HCT116 (cell line): ENCODE data around the gene FANCD2OS. TPM values are rescaled to one million over a fixed set of nuclear protein-coding genes. Genes with fewer than 3 reads are reported as not detected.

Experiments used
- ATAC-seq: fragments of 200-7000 bp; cut with Tn5 transposase; 2 replicates; pipeline ENCODE4 v1.9.1; 2020; ENCODE audit warnings: mild to moderate bottlenecking, moderate library complexity
- BruUV-seq: library from RNA; stranded (reverse); fragments of 400-500 nt; replicated peaks from 2 replicates; lab custom pipeline; 2021; lab: Mats Ljungman, UMichigan
- CTCF ChIA-PET: fragments of 300-600 bp; sonication (Branson Sonifier 250); formaldehyde crosslinking; loops from one replicate; lab custom pipeline; 2021; ENCODE audit warnings: antibody characterized with exemption; lab: Charles Lee
- POLR2A ChIA-PET: fragments of 300-600, 350-600 bp; sonication (Branson Sonifier 250); formaldehyde crosslinking; loops from one replicate; lab custom pipeline; 2021; ENCODE audit warnings: antibody characterized with exemption; lab: Charles Lee
- RAD21 ChIA-PET, 2 experiments: fragments of 300-600 bp; sonication (Branson Sonifier 250); formaldehyde crosslinking; loops; one replicate each; lab custom pipeline; 2023; ENCODE audit warnings: low total read pairs in 2 of 2; ENCODE audit not compliant: uncharacterized antibody in 2 of 2, unreplicated experiment in 2 of 2, low non-redundant PET in 1 of 2; lab: Charles Lee
- DNase-seq: peaks from one replicate; pipeline ENCODE4 v3.0.0-alpha.2; 2010; ENCODE audit warnings: low read depth, low spot score
- H2AFZ ChIP-seq: fragments of 200-600 bp; shearing (Covaris generic), sonication (generic); 2 replicates; pipeline ENCODE4 v1.6.1; 2017; ENCODE audit warnings: low read depth, mixed run types, mixed read lengths, antibody characterized with exemption, low read length; ENCODE audit not compliant: poor library complexity, severe bottlenecking
- H3K27ac ChIP-seq: 2 replicates; pipeline ENCODE4 v1.5.1; 2012; ENCODE audit warnings: low read depth, low read length
- H3K27me3 ChIP-seq: fragments of 200-600 bp; sonication (generic); 2 replicates; pipeline ENCODE4 v1.6.1; 2016; ENCODE audit warnings: mixed run types, low read length, mixed read lengths; ENCODE audit not compliant: insufficient read depth
- H3K36me3 ChIP-seq, 2 experiments: fragments of 200-500 bp in 1 of 2; fragments of 200-600 bp in 1 of 2; sonication (Bioruptor generic) in 1 of 2; sonication (generic) in 1 of 2; 2 replicates each; pipeline versions ENCODE4 v1.5.1 to v1.6.1; 2014 to 2016; ENCODE audit warnings: low read length in 2 of 2, inconsistent platforms in 1 of 2, mixed read lengths in 1 of 2, mixed run types in 1 of 2; ENCODE audit not compliant: insufficient read depth in 2 of 2, control insufficient read depth in 1 of 2
- H3K4me1 ChIP-seq, 2 experiments: fragments of 200-600 bp in 1 of 2; sonication (generic) in 1 of 2; 2 replicates each; pipeline versions ENCODE4 v1.5.1 to v1.6.1; 2012 to 2017; ENCODE audit warnings: low read length in 2 of 2, inconsistent platforms in 1 of 2, mild to moderate bottlenecking in 1 of 2, mixed read lengths in 1 of 2, mixed run types in 1 of 2, moderate library complexity in 1 of 2; ENCODE audit not compliant: insufficient read depth in 2 of 2, control insufficient read depth in 1 of 2
- H3K4me2 ChIP-seq: fragments of 200-600 bp; sonication (generic); 2 replicates; pipeline ENCODE4 v1.6.1; 2017; ENCODE audit warnings: mixed run types, low read length, mixed read lengths
- H3K4me3 ChIP-seq, 2 experiments: fragments of 200-600 bp in 1 of 2; sonication (generic) in 1 of 2; replicated peaks in 1 of 2; 2 replicates each; pipeline ENCODE4 v1.5.1; 2011 to 2016; ENCODE audit warnings: low read length in 2 of 2, control low read depth in 1 of 2, low read depth in 1 of 2, mild to moderate bottlenecking in 1 of 2, mixed read lengths in 1 of 2, mixed run types in 1 of 2
- H3K79me2 ChIP-seq: fragments of 200-600 bp; sonication (generic); 2 replicates; pipeline ENCODE4 v1.6.1; 2017; ENCODE audit warnings: mild to moderate bottlenecking, mixed run types, low read length, moderate library complexity, mixed read lengths; ENCODE audit not compliant: insufficient read depth
- H3K9ac ChIP-seq: fragments of 200-600 bp; sonication (generic); 2 replicates; pipeline ENCODE4 v1.6.1; 2016; ENCODE audit warnings: low read length, mixed read lengths
- H3K9me2 ChIP-seq: fragments of 200-600 bp; sonication (generic), shearing (Covaris generic); 2 replicates; pipeline ENCODE4 v1.6.1; 2017; ENCODE audit warnings: mixed run types, mild to moderate bottlenecking, moderate library complexity; ENCODE audit not compliant: insufficient read depth
- H3K9me3 ChIP-seq, 2 experiments: fragments of 200-500 bp in 1 of 2; fragments of 200-600 bp in 1 of 2; sonication (Bioruptor generic) in 1 of 2; sonication (generic) in 1 of 2; 2 replicates each; pipeline ENCODE4 v1.6.1; 2014 to 2017; ENCODE audit warnings: low read length in 2 of 2, mixed read lengths in 2 of 2, inconsistent platforms in 1 of 2, low read depth in 1 of 2, mild to moderate bottlenecking in 1 of 2, mixed run types in 1 of 2, moderate library complexity in 1 of 2; ENCODE audit not compliant: control insufficient read depth in 1 of 2, insufficient read depth in 1 of 2
- H4K20me1 ChIP-seq: fragments of 200-600 bp; sonication (generic), shearing (Covaris generic); 2 replicates; pipeline ENCODE4 v1.6.1; 2017; ENCODE audit warnings: mixed run types, mild to moderate bottlenecking, moderate library complexity; ENCODE audit not compliant: insufficient read depth
- CEBPB ChIP-seq: IDR thresholded peaks from 2 replicates; pipeline ENCODE4 v1.6.1; 2012; ENCODE audit warnings: low read depth
- CTCF ChIP-seq, 3 experiments: fragments of 200-600 bp in 1 of 3; sonication (generic) in 1 of 3; IDR thresholded peaks in 2 of 3; conservative IDR thresholded peaks in 1 of 3; 2 replicates each; pipeline ENCODE4 v1.5.1; 2012 to 2017; ENCODE audit warnings: low read depth in 2 of 3, low read length in 2 of 3, antibody characterized with exemption in 1 of 3, borderline replicate concordance in 1 of 3, control low read depth in 1 of 3, mild to moderate bottlenecking in 1 of 3, mixed read lengths in 1 of 3, mixed run types in 1 of 3, moderate library complexity in 1 of 3; ENCODE audit not compliant: insufficient read depth in 1 of 3
- ELF1 ChIP-seq: IDR thresholded peaks from 2 replicates; pipeline ENCODE4 v1.6.1; 2012; ENCODE audit warnings: low read depth, borderline replicate concordance
- POLR2A ChIP-seq: IDR thresholded peaks from 2 replicates; pipeline ENCODE4 v1.7.0; 2011; ENCODE audit warnings: borderline replicate concordance; ENCODE audit not compliant: insufficient read depth, insufficient read length; ENCODE audit errors: extremely low read depth
- REST ChIP-seq: IDR thresholded peaks from 2 replicates; pipeline ENCODE4 v1.6.1; 2012; ENCODE audit warnings: low read depth
- ZFX ChIP-seq: fragments of 450-650 bp; IDR thresholded peaks from 2 replicates; pipeline ENCODE4 v1.6.1; 2017
- ZNF274 ChIP-seq: fragments of 200-500 bp; sonication (Bioruptor generic); IDR thresholded peaks from 2 replicates; pipeline ENCODE4 v1.6.1; 2014; ENCODE audit warnings: mild to moderate bottlenecking, low read depth, low read length, inconsistent platforms
- intact Hi-C: fragments of 100-400 bp; cut with micrococcal nuclease; formaldehyde crosslinking; loops from 2 replicates; pipeline ENCODE4 v1.10.0; 2022
- total RNA-seq: library from RNA; stranded (reverse); gene quantifications from one replicate; pipeline ENCODE4 v1.2.1, GENCODE V29; 2021; ENCODE audit not compliant: unreplicated experiment
- TF ChIP-seq, protein P1 (sequence below): IDR thresholded peaks from 2 replicates; pipeline ENCODE4 v1.6.1; 2012

Gene FANCD2OS
- total RNA-seq, 1 experiment from 2014 or later, result not detected

GRCh38 chr3:10122724-10123123, 14.7 kb upstream of the FANCD2OS start:
- Histone ChIP-seq H3K4me1 (no peaks in the 10 kb centered on the region), H3K27me3 (no peaks in the 10 kb centered on the region), H3K27ac (no peak overlapping the region), H3K9ac (no peak overlapping the region), H3K36me3 (peaks cover 15 to 27% of the 10 kb centered on the region in 2 experiments; a peak in 3 of 4 replicates), H3K9me2 (no peaks in the 10 kb centered on the region), H3K9me3 (no peaks in the 10 kb centered on the region), H3K79me2 (peaks cover 71% of the 10 kb centered on the region), H3K4me3 (no peak overlapping the region), H4K20me1 (0 out of 2 replicates have a peak, but pooled peaks cover 6% of the 10 kb centered on the region), H2AFZ (no peak overlapping the region), H3K4me2 (no peak overlapping the region)
- ChIA-PET POLR2A (no interaction called here), CTCF (no interaction called here), RAD21 (no interaction called here)
- TF ChIP-seq, protein P1, sequence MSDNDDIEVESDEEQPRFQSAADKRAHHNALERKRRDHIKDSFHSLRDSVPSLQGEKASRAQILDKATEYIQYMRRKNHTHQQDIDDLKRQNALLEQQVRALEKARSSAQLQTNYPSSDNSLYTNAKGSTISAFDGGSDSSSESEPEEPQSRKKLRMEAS, result no peak
- TF ChIP-seq CTCF (IDR thresholded peaks at IDR 0.05 in 2 of 3, conservative IDR thresholded peaks at IDR 0.05 in 1 of 3; ENCODE audit: borderline replicate concordance in 1 of 3, insufficient read depth in 1 of 3, low read depth in 2 of 3, low read length in 2 of 3) (no peak), ELF1 (no peak), ZFX (no peak), REST (no peak), ZNF274 (no peak), CEBPB (no peak), POLR2A (no peak)
- BruUV-seq, result no TSS peak
- DNase-seq (no peak), ATAC-seq (no peak)
- intact Hi-C loops, result no loop called here
